ENCODE data around the gene CDK5RAP3.

CDK5RAP3 gene

DNA sequence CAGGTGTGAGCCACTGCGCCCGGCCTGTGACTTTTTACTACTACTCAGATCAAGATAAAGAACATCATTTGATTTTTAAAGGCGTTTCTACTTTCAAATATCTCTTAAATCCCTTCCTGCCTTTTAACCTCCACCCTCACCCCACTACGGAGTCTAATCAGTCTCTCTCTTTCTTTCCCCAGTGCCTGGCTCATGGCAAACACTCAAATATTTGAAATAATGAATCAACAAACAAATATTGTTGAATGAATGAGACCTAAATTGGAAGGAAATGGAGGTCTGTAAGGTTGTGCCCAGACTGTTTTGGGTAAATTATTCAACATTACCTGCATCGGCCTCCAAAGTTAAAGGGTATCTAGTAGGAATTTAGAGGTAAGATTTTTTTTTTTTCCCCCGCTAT, 52.0 kb downstream of the CDK5RAP3 start:
- Histone ChIP-seq H3K9me3 (ENCODE audit: low read length) (no peaks in the 10 kb centered on the region), H3K4me1 (ENCODE audit: insufficient read depth, low read length) (peaks cover 32% of the 10 kb centered on the region), H3K36me3 (ENCODE audit: insufficient read depth, low read length) (no peaks in the 10 kb centered on the region), H3K27ac (ENCODE audit: low read depth, low read length) (peak overlapping the region; percentile 89), H3K27me3 (ENCODE audit: control insufficient read depth in 1 of 2, insufficient read depth in 2 of 2, low read length in 2 of 2) (peaks cover 0 to 16% of the 10 kb centered on the region in 2 donors), H3K9ac (ENCODE audit: low read length) (no peak overlapping the region), H3K4me3 (ENCODE audit: low read depth in 1 of 2, low read length in 2 of 2) (no peak overlapping the region)

DNA sequence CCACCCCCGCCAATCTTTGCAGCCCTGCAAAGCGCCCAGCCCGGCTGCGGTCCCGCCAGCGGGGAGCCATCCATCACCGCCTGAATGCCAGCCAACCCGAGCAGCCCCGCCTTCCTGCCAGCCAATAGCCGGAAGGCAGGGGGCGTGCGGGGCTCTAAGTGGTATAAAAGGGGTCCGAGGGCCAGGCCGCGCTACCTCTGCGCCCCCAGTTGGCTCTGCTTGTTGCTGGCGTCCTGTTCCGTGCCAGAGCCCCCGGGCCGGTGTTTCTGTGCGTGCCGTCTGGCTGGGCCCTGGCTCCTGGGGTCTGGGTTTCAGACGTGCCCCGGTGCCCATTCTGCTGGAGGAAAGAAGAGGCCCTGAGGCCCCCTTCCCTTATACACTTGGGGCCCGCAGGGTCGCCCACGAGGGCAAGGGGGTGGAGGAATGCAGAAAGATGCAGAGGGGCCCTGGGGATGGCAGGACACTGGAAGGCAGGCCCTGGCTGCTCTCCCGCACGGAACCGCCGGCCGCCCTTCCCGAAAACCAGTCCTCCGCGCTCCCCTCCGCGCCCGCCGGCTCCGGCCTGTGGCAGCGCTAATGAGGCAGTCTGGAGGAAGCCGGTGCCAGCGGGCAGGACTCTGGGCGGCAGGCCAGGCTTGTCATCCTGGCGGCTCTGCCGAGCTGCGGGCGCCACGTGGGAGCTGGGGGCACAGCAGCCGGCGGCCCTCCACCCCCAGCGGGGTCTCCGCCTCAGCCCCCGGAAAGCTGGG, 52.7 kb downstream of the CDK5RAP3 start:
- H3K27me3 ChIP-seq (ENCODE audit: control insufficient read depth in 1 of 2, insufficient read depth in 2 of 2, low read length in 2 of 2): peaks cover 0 to 16% of the 10 kb centered on the region in 2 donors
- H3K36me3 ChIP-seq (ENCODE audit: insufficient read depth, low read length): no peaks in the 10 kb centered on the region
- no peak overlapping the region for H3K9ac ChIP-seq (ENCODE audit: low read length)
- peaks cover 32% of the 10 kb centered on the region for H3K4me1 ChIP-seq (ENCODE audit: insufficient read depth, low read length)
- H3K27ac ChIP-seq (ENCODE audit: low read depth, low read length): peak overlapping the region; percentile 89
- no peaks in the 10 kb centered on the region for H3K9me3 ChIP-seq (ENCODE audit: low read length)
- H3K4me3 ChIP-seq (ENCODE audit: low read depth in 1 of 2, low read length in 2 of 2): peak overlapping the region; percentile 24 to 76

DNA sequence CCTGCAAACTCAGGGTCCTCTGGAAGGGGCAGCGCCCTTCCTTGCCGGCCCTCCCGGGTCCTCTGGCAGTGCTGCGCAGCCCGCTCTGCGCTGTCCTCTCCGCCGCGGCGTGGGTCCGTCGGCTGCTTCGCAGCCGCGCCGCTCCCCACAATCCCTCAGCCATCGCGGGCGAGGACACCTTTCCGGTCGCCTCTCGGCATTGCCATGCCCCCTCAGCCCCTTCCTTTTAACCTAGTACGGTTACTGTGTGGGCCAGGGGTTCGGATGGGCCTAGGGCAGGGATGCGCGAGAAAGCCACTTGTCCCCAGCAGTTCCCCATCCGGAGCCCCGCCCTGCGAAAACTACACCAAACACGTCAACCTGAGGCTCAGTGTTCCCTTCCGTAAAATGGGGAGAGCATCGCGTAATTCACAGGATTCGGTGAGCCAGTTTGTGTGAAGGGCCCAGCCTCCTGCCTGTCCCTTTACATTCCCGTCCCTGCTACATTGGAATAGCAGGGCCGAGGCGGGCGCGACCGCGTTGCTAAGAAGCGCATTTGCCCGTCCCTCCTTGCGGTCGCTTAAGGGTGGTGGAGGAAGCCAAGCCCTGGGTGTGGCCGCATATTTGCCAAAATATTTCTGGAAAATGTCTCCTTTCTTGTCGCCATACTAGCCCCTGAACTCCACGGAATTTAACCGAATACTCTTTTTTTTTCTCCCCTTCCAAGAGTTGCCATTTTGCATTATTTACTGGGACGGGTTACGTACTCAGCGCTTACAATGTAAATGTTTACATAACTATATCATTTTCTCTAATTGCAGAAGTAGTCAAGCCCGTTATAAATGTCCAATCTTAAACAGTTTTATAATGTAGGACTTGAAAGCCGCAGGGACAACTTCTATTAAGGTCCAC, 53.5 kb downstream of the CDK5RAP3 start:
- Histone ChIP-seq H3K36me3 (ENCODE audit: insufficient read depth, low read length) (no peaks in the 10 kb centered on the region), H3K27me3 (ENCODE audit: control insufficient read depth in 1 of 2, insufficient read depth in 2 of 2, low read length in 2 of 2) (peaks cover 0 to 12% of the 10 kb centered on the region in 2 donors), H3K4me1 (ENCODE audit: insufficient read depth, low read length) (peaks cover 32% of the 10 kb centered on the region), H3K27ac (ENCODE audit: low read depth, low read length) (peak overlapping the region; percentile 89), H3K9me3 (ENCODE audit: low read length) (no peaks in the 10 kb centered on the region), H3K4me3 (ENCODE audit: low read depth in 1 of 2, low read length in 2 of 2) (peak overlapping the region; percentile 24 to 76), H3K9ac (ENCODE audit: low read length) (peak overlapping the region; percentile 39)

DNA sequence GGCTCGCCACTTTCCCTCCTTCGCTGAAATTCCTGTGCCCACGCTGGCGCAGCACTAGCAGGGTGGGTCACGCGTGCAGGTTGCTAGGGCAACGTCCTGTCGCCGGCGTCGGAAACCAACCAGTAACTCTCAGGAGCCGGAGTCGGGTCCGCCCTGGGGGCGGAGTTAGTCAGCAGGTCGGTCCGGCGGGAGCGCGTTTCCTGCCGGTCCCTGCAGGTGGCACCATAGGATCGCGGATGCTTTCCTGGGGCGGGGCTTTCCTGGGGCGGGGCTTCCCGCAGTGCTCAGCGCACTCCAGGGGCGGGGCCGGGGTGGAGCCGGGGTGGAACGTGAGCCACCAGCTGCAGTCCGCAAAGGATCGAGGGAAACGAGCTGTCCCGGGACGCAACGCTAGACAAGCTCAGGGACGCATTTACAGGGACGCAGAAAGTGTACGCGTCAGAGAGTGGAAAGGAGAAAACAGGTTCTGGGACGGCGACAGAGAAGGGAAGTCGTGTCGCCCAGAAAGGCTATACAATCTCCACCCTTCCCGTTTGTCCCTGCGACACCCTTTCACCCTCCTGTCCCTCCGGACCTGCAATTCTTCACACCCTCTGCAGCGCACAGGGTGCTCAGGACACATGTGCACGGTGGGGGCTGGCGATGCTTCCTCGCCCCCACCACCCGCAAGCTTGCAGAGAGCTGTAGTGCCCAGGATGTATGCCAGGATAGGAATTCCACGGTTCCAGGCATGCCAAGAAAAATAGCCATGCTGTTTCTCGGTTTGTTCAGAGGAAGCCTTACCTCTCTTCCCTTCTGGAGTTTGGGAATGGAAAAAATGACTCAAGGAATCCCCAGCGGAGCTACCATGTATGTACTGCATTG, 54.4 kb downstream of the CDK5RAP3 start:
- H3K4me1 ChIP-seq (ENCODE audit: insufficient read depth, low read length): peaks cover 32% of the 10 kb centered on the region
- peak overlapping the region; percentile 60 for H3K27ac ChIP-seq (ENCODE audit: low read depth, low read length)
- no peaks in the 10 kb centered on the region for H3K9me3 ChIP-seq (ENCODE audit: low read length)
- H3K36me3 ChIP-seq (ENCODE audit: insufficient read depth, low read length): no peaks in the 10 kb centered on the region
- peak overlapping the region; percentile 67 to 76 for H3K4me3 ChIP-seq (ENCODE audit: low read depth in 1 of 2, low read length in 2 of 2)
- peaks cover 0 to 12% of the 10 kb centered on the region in 2 donors for H3K27me3 ChIP-seq (ENCODE audit: control insufficient read depth in 1 of 2, insufficient read depth in 2 of 2, low read length in 2 of 2)
- peak overlapping the region; percentile 40 for H3K9ac ChIP-seq (ENCODE audit: low read length)

DNA sequence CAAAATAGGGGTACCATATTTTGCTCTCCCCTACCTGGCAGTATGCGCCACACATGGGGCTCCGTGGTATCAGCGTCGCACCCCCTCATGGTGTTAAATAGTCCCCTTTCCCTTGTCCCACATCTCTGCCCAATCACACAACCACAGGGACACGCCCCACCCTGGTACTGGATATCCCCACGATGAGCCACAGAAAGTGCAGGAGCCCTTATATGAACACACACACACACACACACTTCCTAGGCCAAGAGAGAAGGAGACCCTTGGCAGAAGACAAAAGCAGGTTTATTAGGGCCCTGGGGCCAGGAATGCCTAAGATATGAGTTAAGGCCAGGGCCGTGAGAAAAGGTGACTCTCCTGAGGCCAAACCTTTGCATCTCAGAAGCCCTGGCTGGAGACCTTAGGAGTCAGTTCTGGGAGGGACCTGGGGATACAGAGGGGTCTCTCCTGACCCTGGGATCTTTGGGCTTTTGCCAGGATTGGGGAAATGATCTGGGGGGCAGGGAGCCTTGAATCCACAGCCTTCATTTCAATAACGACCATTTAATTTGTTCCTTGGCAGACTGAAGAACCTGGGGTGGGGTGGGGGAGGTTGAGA, 55.1 kb downstream of the CDK5RAP3 start:
- Histone ChIP-seq H3K36me3 (ENCODE audit: insufficient read depth, low read length) (no peaks in the 10 kb centered on the region), H3K27me3 (ENCODE audit: control insufficient read depth in 1 of 2, insufficient read depth in 2 of 2, low read length in 2 of 2) (peaks cover 0 to 12% of the 10 kb centered on the region in 2 donors), H3K9me3 (ENCODE audit: low read length) (no peaks in the 10 kb centered on the region), H3K9ac (ENCODE audit: low read length) (peak overlapping the region; percentile 40), H3K4me3 (ENCODE audit: low read depth in 1 of 2, low read length in 2 of 2) (peak overlapping the region; percentile 67 to 76), H3K4me1 (ENCODE audit: insufficient read depth, low read length) (peaks cover 32% of the 10 kb centered on the region), H3K27ac (ENCODE audit: low read depth, low read length) (peak overlapping the region; percentile 60)

DNA sequence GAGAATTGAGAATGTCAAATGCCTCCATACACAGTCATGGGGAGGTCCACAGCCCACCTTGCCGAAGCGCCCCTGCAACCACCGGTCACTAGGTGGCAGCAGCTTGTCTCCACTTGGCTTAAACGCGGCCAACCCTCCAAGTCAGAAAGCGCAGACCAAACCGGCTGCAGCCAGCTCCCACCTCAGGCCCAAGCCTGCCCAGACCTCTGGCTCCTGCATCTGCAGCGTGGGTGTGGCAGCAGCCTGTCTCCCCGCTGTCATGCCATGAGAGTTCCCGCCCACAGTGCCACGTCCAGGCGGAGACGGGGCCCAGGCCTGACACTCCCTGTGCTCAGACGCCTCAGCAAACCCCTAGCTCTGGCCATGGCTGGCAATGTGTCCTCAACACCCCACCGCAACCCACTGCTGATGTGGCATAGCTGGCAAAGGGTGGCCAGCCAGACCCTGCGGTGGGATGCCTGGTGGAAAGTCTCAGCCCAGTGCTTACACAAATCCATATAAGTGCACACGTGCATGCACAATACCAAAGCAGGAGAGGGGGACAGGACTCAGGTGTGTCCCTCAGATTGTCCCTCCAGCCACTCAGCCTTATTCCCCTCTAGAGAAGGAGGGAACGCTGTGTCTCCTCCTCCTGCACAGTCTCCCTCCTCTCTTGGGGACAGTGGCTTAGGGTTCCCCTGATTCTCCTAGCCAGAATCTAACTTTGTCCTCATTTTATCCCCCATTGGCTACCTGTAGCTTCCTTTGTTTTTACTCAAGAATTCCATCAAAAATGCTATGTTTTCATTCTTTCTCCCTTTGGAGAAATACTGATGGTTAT, 55.8 kb downstream of the CDK5RAP3 start:
- peak overlapping the region in 1 of 2 donors; percentile 76 for H3K4me3 ChIP-seq (ENCODE audit: low read depth in 1 of 2, low read length in 2 of 2)
- no peaks in the 10 kb centered on the region for H3K36me3 ChIP-seq (ENCODE audit: insufficient read depth, low read length)
- H3K4me1 ChIP-seq (ENCODE audit: insufficient read depth, low read length): peaks cover 32% of the 10 kb centered on the region
- H3K27me3 ChIP-seq (ENCODE audit: control insufficient read depth in 1 of 2, insufficient read depth in 2 of 2, low read length in 2 of 2): peaks cover 0 to 12% of the 10 kb centered on the region in 2 donors
- peak overlapping the region; percentile 27 for H3K27ac ChIP-seq (ENCODE audit: low read depth, low read length)
- no peaks in the 10 kb centered on the region for H3K9me3 ChIP-seq (ENCODE audit: low read length)
- H3K9ac ChIP-seq (ENCODE audit: low read length): no peak overlapping the region

DNA sequence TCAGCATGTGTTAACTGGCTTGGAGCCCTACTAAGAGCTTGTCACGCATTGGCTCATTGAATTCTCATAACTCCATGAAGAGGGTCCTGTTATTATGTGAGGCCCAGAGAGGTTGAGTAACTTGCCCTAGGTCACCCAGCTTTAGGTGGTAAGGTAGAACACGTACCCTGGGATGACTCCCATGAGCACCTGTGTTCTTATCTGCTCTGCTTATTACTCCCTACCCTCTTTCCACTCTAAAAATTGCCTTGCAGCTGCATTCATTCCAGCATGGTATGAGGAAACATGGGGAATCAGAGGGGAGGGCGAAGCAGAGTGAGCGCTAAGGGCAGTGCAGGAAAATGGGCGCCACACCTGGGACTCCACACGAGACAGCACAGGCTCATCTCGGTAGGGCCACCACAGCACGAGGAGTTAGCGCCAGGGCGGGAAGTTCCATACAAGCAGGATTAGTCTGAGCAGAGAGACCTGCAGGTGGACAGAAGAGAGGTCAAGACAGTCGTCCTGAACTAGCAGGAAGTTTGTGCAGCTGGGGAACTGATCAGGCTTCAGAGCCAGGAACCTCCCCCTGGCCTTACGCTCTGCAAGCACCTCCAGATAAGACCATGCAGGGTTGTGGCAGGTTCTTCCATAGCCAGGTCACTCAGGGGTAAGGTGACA, 56.5 kb downstream of the CDK5RAP3 start:
- H3K36me3 ChIP-seq (ENCODE audit: insufficient read depth, low read length): no peaks in the 10 kb centered on the region
- no peak overlapping the region for H3K4me3 ChIP-seq (ENCODE audit: low read depth in 1 of 2, low read length in 2 of 2)
- no peak overlapping the region for H3K27ac ChIP-seq (ENCODE audit: low read depth, low read length)
- H3K27me3 ChIP-seq (ENCODE audit: control insufficient read depth in 1 of 2, insufficient read depth in 2 of 2, low read length in 2 of 2): peaks cover 0 to 12% of the 10 kb centered on the region in 2 donors
- peaks cover 32% of the 10 kb centered on the region for H3K4me1 ChIP-seq (ENCODE audit: insufficient read depth, low read length)
- H3K9me3 ChIP-seq (ENCODE audit: low read length): no peaks in the 10 kb centered on the region
- no peak overlapping the region for H3K9ac ChIP-seq (ENCODE audit: low read length)

DNA sequence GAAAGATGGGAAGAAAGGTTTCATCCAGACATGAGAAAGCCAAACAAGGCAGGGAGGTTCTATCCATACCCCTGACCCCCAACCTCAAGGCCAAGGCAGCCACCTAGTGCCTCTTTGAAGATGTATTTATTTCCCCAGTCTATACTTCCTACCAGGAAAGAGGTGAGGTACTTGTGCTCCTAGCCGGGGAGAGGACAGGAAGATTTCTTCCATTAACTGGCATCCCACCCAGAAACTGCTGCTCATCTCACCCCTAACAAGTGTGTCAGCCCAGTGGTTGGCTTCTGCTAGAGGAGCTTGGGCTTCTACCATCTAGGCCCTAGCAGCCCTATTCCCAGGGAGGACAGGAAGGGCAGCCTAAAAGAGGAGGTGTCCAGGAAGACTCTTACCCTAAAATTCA, 57.8 kb downstream of the CDK5RAP3 start:
- peaks cover 26% of the 10 kb centered on the region for H3K4me1 ChIP-seq (ENCODE audit: insufficient read depth, low read length)
- H3K9ac ChIP-seq (ENCODE audit: low read length): no peak overlapping the region
- H3K4me3 ChIP-seq (ENCODE audit: low read depth in 1 of 2, low read length in 2 of 2): no peak overlapping the region
- H3K9me3 ChIP-seq (ENCODE audit: low read length): no peaks in the 10 kb centered on the region
- H3K36me3 ChIP-seq (ENCODE audit: insufficient read depth, low read length): peaks cover 5% of the 10 kb centered on the region
- no peak overlapping the region for H3K27ac ChIP-seq (ENCODE audit: low read depth, low read length)
- H3K27me3 ChIP-seq (ENCODE audit: control insufficient read depth in 1 of 2, insufficient read depth in 2 of 2, low read length in 2 of 2): peaks cover 0 to 7% of the 10 kb centered on the region in 2 donors

DNA sequence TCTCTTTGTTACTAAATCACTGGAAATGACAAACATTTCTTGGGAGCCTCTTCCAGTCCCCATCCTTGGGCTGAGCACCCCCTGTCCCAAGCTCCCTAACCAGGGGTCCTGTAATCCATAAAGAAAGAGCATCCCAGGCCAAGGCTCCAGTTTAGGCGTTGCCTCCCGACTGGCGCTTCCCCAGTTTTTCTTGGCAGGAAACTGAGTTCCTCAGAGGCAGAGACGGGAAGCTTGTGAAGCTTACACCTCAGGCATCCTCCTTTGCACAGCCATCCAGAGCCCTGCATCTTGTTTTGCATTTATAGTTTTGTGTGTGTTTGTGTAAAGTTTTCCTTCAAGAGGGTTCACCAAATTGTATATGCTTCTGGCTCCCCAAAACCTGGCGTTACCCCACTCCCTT, 59.6 kb downstream of the CDK5RAP3 start:
- H3K9ac ChIP-seq (ENCODE audit: low read length): no peak overlapping the region
- peak overlapping the region; percentile 10 for H3K27ac ChIP-seq (ENCODE audit: low read depth, low read length)
- H3K36me3 ChIP-seq (ENCODE audit: insufficient read depth, low read length): peaks cover 5% of the 10 kb centered on the region
- H3K9me3 ChIP-seq (ENCODE audit: low read length): no peaks in the 10 kb centered on the region
- H3K4me1 ChIP-seq (ENCODE audit: insufficient read depth, low read length): peaks cover 15% of the 10 kb centered on the region
- no peaks in the 10 kb centered on the region for H3K27me3 ChIP-seq (ENCODE audit: control insufficient read depth in 1 of 2, insufficient read depth in 2 of 2, low read length in 2 of 2)
- H3K4me3 ChIP-seq (ENCODE audit: low read depth in 1 of 2, low read length in 2 of 2): no peak overlapping the region

All from muscle layer of colon (tissue), 2 donors.